ENCODE results near the gene DALRD3.

GRCh38 chr3:49054344-49054862 lies 36.0 kb upstream of the DALRD3 start:
- TF ChIP-seq CTCF (IDR thresholded peaks at IDR 0.05) (no peak), POLR2A (IDR thresholded peaks at IDR 0.05) (no peak)
